KOPT-K1 (cell line): Measurements from ENCODE around the gene BFSP1.
A peak's percentile ranks its signal among the peaks of the same experiment; 100 is the strongest.

Experiments
- H3K27ac ChIP-seq: fragments of 200-600 bp; sonication (generic); 2 replicates; pipeline ENCODE4 v1.5.1; 2016; ENCODE audit warnings: antibody characterized with exemption, mild to moderate bottlenecking, low read depth, low read length; ENCODE audit not compliant: poor library complexity, severe bottlenecking
- H3K36me3 ChIP-seq: fragments of 200-600 bp; sonication (generic); 2 replicates; pipeline ENCODE4 v1.5.1; 2017; ENCODE audit warnings: antibody characterized with exemption, mild to moderate bottlenecking, low read length, moderate library complexity; ENCODE audit not compliant: insufficient read depth
- H3K9me3 ChIP-seq: fragments of 200-600 bp; sonication (generic); 2 replicates; pipeline ENCODE4 v1.5.1; 2017; ENCODE audit warnings: antibody characterized with exemption, low read length, mild to moderate bottlenecking; ENCODE audit not compliant: insufficient read depth, poor library complexity, severe bottlenecking

BFSP1 gene

DNA sequence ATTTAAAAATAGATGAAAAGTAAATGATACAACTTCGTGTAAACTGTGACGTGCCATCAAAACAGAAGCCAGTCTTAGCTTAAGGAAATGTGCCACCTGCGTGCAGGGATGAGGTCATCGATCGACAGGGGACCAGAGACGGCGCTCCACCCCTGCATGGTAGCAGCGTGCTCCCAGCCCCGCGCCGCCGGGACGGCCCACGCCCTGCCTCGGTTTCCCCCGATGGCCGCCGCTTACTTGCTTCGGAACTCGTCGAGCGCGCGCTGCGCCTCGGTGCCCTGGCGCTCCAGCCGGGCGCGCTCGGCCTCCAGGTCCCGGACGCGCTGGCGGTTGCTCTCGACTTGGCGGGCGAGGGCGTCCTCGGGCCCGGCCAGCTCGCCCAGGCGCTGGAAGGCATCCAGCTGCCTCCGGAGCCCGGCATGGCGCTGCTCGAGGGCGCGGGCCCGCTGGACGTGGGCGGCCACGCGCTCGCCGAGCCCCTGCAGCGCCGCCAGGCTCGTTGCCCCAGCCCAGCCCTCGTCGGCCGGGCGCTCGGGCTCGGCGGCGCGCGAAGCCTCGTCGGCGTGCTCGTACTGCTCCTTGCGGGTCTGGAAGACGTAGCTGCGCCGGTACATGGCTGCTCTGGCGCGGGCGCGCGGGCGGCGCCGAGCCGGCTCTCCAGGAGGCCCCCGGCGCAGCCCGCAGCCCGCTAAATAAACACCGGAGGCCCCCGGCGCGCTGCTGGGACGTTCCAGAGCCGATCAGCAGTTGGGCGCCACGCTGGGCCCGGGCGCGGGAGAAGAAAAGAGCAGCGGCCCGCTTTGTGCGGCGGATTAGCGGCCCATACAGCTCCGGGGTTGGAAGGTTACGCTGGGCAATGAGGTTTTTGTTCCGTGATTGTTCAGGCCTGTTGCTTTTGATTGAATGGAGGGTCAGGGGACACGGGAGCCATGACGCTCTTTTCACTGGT lies at the start of gene BFSP1:
Gene BFSP1 (minus strand): TSS at position 664 of the 949 bp plus-strand sequence. CDS start 50 bp downstream, at position 614.
- Histone ChIP-seq H3K27ac (no peak within 1 kb of the TSS), H3K36me3 (no peaks in the 10 kb centered on the region), H3K9me3 (no peaks in the 10 kb centered on the region)

DNA sequence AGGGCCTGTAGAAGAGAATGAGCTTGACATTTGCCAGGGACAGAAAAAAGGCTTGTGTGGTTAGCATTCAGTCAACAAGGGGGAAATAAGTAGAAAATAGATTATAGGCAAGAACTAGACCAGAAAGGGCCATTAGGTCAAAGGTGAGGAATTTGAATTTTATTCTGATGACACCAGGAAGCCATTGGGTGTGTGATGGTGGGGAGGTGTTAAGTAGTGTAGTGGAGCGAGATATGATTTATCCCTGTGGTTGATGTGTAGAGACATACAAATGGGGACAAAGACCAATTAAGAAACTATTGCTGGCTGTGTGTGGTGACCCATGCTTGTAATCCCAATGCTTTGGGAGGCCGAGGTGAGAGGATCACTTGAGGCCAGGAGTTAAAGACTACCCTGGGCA lies 49.7 kb upstream of the BFSP1 start:
- Histone ChIP-seq H3K9me3 (no peaks in the 10 kb centered on the region), H3K36me3 (no peaks in the 10 kb centered on the region), H3K27ac (no peak overlapping the region)

DNA sequence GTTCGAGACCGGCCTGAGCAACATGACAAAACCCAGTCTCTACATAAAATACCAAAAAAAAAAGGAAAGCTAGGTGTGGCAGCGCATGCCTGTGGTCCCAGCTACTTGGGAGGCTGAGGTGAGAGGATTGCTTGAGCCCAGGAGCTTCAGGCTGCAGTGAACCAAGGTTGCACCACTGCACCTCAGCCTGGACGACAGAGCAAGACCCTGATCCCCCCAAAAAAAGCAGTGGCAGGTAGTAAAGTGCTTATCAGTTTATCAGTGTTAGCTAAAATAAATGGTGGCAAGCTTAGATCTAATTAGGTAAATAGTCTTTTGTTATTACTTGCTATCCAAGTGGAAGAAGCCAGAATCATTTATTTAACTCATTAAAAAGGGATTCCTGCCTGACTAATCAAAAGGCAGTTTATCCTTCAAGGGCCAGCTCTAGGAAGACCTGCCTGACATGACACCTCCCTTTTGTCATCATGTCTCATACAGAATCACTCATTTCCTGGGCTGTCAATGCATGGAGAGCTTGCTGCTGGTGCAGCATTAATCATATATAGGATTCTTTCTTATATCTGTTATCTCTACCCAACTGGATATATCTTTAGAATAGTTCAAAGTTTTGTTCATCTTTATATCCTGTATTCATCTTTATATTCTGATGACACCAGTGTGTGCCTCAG lies 48.3 kb upstream of the BFSP1 start:
- Histone ChIP-seq H3K36me3 (no peaks in the 10 kb centered on the region), H3K9me3 (no peaks in the 10 kb centered on the region), H3K27ac (no peak overlapping the region)

DNA sequence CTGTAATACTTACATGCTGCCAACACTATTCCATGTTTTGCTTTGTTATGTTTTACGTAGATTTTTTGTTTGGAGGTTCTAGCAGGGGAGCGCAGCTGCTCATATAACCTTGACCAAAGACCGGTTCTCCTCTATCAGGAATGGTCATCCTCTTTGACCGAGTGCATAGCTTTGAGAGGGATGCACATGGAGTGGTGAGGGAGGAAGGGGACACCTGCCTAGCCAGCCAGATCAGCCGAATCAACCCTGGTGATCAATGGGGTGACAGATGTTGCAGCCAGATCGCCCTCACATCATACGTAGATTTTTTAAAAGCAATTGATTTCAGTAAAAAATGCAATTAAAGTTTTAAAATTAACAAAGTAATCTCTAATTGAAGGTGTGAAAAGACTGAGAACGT lies 45.0 kb upstream of the BFSP1 start:
- no peak overlapping the region for H3K27ac ChIP-seq
- H3K36me3 ChIP-seq: no peaks in the 10 kb centered on the region
- no peaks in the 10 kb centered on the region for H3K9me3 ChIP-seq

DNA sequence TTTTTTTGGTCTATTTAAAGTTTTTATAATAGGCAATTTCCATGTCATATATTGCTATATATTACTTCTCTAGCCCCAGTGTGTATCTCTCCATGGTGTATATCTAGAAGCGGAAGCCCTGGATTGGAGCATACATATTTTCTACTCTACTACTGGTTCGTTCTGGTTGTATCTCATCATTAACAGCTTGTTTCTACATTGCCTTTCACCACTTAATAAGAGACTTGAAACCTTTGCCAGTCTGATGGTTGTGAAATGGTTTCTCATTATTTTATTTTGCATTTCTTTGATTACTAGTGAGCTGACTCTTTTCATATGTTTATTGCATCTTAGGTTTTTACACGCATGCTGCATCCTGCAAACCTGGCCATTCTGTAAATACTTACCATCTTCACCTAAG lies 42.3 kb upstream of the BFSP1 start:
- Histone ChIP-seq H3K36me3 (no peaks in the 10 kb centered on the region), H3K27ac (no peak overlapping the region), H3K9me3 (no peaks in the 10 kb centered on the region)

- Histone ChIP-seq H3K27ac (peak overlapping the region; percentile 64), H3K36me3 (no peaks in the 10 kb centered on the region)
These were observed 41.0 kb upstream of the BFSP1 start for GRCh38 chr20:17572034-17572638.

GRCh38 chr20:17571153-17571527 lies 40.0 kb upstream of the BFSP1 start:
- H3K36me3 ChIP-seq: no peaks in the 10 kb centered on the region
- H3K9me3 ChIP-seq: no peaks in the 10 kb centered on the region
- peak overlapping the region; percentile 64 for H3K27ac ChIP-seq

More at GRCh38 chr20:17572034-17572638, 41.0 kb upstream of the BFSP1 start:
- H3K9me3 ChIP-seq: no peaks in the 10 kb centered on the region

DNA sequence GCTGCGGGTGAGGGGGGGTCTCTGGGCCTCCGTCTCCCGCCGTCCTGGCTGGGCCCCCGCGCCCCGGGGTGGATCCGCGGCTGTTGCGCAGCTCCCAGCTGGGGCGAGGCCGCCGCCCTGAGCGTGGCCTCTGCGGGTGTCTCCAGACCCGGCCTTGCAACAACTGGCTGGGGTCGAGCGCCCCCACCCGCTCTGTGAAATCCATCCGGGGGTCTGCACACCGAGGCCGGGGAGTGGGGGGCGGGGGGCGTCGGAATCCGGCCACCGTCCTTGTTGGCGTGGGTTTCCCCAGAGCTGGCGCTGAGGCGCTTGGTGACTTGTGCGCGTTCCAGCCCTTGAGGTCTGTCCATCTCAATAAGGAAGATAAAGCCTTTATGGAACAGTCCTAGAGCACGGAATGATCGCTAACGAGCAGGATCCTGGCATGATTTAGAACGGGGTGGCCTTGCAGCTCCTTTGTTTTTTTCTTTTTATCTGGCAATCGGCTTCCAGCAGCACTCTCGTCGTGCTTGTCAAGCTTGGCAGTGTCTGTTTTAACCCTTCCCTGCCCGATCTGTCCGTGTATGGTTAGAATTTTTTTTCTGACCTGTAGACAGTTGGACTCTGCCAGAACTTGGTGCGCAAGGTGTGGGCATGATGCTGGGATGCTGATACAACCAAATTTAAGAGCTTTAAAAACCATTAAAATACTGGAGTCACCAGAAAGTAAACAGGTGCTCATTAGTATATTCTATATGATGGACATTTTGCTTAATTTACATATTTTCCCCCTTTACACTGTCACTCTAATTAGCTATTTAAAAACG lies 39.4 kb upstream of the BFSP1 start:
- peak overlapping the region; percentile 64 for H3K27ac ChIP-seq
- H3K9me3 ChIP-seq: no peaks in the 10 kb centered on the region
- H3K36me3 ChIP-seq: no peaks in the 10 kb centered on the region

GRCh38 chr20:17569616-17570346 lies 38.6 kb upstream of the BFSP1 start, which contains the start of gene DSTN:
Gene DSTN (plus strand): TSS chr20:17570075. CDS start chr20:17570209, 134 bp downstream.
- H3K36me3 ChIP-seq: no peaks in the 10 kb centered on the region

DNA sequence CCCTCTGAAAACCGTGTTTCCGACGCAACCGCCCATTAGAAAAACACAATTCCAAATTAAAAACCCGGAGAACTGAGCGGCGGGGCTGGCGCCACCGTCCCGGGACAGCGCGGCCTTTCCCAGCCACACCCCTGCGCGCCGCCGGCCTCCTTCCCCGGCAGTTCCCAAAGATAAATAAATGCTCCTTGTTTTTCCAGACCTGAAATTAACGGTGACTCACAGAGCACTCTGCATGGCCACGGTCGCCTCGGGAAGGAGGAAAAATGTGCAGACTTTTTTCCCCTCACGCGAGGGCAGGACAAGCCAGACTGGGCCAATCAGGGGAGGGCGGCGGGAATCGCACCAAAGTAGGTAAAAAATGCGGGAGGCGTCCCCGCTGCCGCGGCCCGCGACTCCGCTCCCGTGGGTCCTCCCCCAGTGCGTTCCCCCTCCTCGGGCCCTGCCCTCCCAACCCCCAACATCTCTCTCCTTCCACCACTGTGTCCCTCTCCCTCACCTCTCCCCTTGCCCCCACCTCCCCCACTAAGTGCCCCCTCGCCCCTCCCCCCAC lies 37.9 kb upstream of the BFSP1 start:
- H3K36me3 ChIP-seq: no peaks in the 10 kb centered on the region
- no peak overlapping the region for H3K27ac ChIP-seq
- no peaks in the 10 kb centered on the region for H3K9me3 ChIP-seq

More at GRCh38 chr20:17569616-17570346, 38.6 kb upstream of the BFSP1 start, which contains the start of gene DSTN:
- peak within 1 kb of the TSS; percentile 64 for H3K27ac ChIP-seq
- no peaks in the 10 kb centered on the region for H3K9me3 ChIP-seq

DNA sequence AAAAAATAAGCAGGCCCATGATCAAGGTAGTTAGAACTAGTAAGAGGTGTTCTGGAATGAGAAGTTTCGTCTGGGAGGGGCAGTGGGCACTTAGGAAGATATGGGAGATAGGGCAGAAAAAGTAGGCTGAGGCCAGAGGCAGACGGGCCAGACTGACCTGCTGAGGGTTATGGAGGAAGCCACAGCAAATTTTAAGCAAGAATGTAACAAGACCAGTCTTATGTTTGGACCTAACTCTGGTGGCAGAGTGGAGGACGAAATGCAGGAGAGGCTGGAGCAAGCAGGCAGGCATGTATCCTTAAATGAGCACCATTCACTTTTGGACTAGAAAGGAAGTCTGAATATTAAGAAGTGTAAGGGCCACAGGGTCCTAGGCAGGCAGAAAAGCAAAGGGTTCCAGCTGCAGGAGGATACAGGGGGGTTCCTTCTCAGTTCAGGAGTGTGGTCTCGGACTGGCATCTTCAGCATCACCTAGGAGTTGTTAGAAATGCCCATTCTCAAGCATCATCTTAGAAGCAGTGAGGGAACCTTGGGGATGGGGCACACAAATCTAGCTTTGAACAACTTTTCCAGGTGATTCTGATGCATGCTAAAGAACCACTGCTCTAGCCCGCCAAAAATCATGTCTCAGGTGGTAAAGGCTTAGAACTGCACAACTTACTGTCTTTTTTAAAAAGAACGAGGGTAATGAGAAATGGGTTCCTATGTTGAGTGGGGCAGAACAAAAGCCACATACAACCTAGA lies 37.0 kb upstream of the BFSP1 start:
- no peaks in the 10 kb centered on the region for H3K9me3 ChIP-seq
- H3K36me3 ChIP-seq: no peaks in the 10 kb centered on the region
- no peak overlapping the region for H3K27ac ChIP-seq

GRCh38 chr20:17566345-17566744 lies 35.2 kb upstream of the BFSP1 start:
- H3K27ac ChIP-seq: no peak overlapping the region
- H3K9me3 ChIP-seq: no peaks in the 10 kb centered on the region
- no peaks in the 10 kb centered on the region for H3K36me3 ChIP-seq

DNA sequence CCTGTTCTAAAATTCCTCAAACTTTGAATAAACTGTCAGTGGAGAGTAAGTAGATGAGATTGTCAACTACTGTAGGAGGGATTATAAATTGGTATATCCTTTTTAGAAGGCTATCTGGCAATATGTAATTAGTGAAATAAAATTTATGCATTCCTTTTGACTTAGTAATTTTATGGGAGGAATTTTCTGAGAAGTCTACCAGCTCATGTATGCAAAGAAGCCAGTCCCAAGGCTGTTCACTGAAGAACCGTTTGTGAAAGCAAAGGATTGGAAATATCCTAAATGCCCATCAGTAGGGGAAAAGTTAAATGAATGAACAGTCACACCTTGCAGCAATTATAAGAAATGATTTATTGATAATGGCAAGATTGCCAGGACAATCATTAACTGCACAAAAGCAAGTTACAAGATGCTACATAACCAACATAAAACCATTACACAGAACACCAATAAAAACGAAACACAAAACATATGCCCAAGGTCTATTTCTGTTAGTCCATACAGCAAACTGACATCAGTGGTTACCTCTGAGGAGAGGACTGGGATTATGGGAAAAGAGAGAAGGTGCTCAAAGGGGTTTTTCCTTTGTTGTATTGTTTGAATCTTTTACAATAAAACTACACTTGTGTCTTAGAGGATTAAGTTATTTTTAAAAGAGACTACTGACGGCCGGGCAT lies 34.1 kb upstream of the BFSP1 start:
- H3K27ac ChIP-seq: no peak overlapping the region
- H3K9me3 ChIP-seq: no peaks in the 10 kb centered on the region
- H3K36me3 ChIP-seq: no peaks in the 10 kb centered on the region
